HG03175 (cell line): ENCODE measurements around the gene KRTAP6-2.

Source experiments
- ATAC-seq: cut with Tn5 transposase; IDR thresholded peaks from one replicate; pipeline ENCODE4 v1.9.1; 2021; ENCODE audit warnings: mild to moderate bottlenecking, moderate library complexity; ENCODE audit not compliant: unreplicated experiment

Gene KRTAP6-2

GRCh38 chr21:30577766-30578165 lies 20.9 kb downstream of the KRTAP6-2 start:
- no peak for ATAC-seq

GRCh38 chr21:30567617-30568016 lies 31.1 kb downstream of the KRTAP6-2 start:
- ATAC-seq: no peak

GRCh38 chr21:30563630-30564029 lies 35.1 kb downstream of the KRTAP6-2 start:
- no peak for ATAC-seq

- no peak for ATAC-seq
These were observed 35.6 kb downstream of the KRTAP6-2 start for GRCh38 chr21:30563072-30563471.

GRCh38 chr21:30561957-30562356 lies 36.7 kb downstream of the KRTAP6-2 start:
- ATAC-seq: no peak

GRCh38 chr21:30561264-30561895 lies 37.3 kb downstream of the KRTAP6-2 start, which contains the start of gene KRTAP19-7:
TSS of gene KRTAP19-7 (minus strand) at chr21:30561314. CDS start at chr21:30561289, 25 bp downstream.
- ATAC-seq: no peak

GRCh38 chr21:30555095-30555494 lies 43.6 kb downstream of the KRTAP6-2 start:
- no peak for ATAC-seq

GRCh38 chr21:30552782-30553181 lies 45.9 kb downstream of the KRTAP6-2 start:
- ATAC-seq: no peak
